KG1 (cell line): ENCODE measurements around the gene TUBA4A.
"Not testable (repeated sequence)": the region's sequence is repeated elsewhere in the genome, so short reads cannot be mapped to it uniquely, and the experiment has no call there.

Source experiments
- DNase-seq: peaks from one replicate; lab custom pipeline; 2025; lab: John Stamatoyannopoulos, UW

TUBA4A gene

GRCh38 chr2:219268294-219268693 is 14.6 kb upstream of the TUBA4A start:
- DNase-seq = no peak

GRCh38 chr2:219266886-219267285 is 13.2 kb upstream of the TUBA4A start:
- no peak for DNase-seq

- no peak for DNase-seq
Measured at GRCh38 chr2:219266232-219266631, 12.5 kb upstream of the TUBA4A start.

GRCh38 chr2:219261024-219261855 is 7.5 kb upstream of the TUBA4A start:
- DNase-seq = no peak

GRCh38 chr2:219258942-219259341 is 5.2 kb upstream of the TUBA4A start:
- DNase-seq = not testable (repeated sequence)

GRCh38 chr2:219254590-219255201 is 978 bp upstream of the TUBA4A start:
- peak; percentile 19 for DNase-seq

- DNase-seq = no peak
Measured at GRCh38 chr2:219252900-219253752, 592 bp downstream of the TUBA4A start, which contains the start of gene TUBA4B. Gene TUBA4B, plus strand, starts transcription at chr2:219253243. Its CDS starts 165 bp downstream, at chr2:219253408.

- no peak for DNase-seq
Measured at GRCh38 chr2:219252570-219252899, 1.2 kb downstream of the TUBA4A start.

GRCh38 chr2:219252084-219252483 is 1.6 kb downstream of the TUBA4A start:
- DNase-seq = no peak

- DNase-seq = no peak
Measured at GRCh38 chr2:219251656-219252055, 2.1 kb downstream of the TUBA4A start.

- DNase-seq = no peak
Measured at GRCh38 chr2:219250049-219250781, 3.5 kb downstream of the TUBA4A start.

GRCh38 chr2:219249203-219249980 is 4.3 kb downstream of the TUBA4A start:
- DNase-seq = no peak

GRCh38 chr2:219248845-219249202 is 4.9 kb downstream of the TUBA4A start:
- no peak for DNase-seq

GRCh38 chr2:219247678-219248642 is 5.8 kb downstream of the TUBA4A start:
- no peak for DNase-seq

GRCh38 chr2:219246559-219246958 is 7.2 kb downstream of the TUBA4A start:
- DNase-seq = no peak

- no peak for DNase-seq
Measured at GRCh38 chr2:219245899-219246230, 7.9 kb downstream of the TUBA4A start.

- peak; percentile 84 for DNase-seq
Measured at GRCh38 chr2:219245148-219245898, 8.4 kb downstream of the TUBA4A start, which contains the start of the genes GLB1L and STK16. Gene GLB1L, minus strand, starts transcription at chr2:219245444. Its CDS starts 1,871 bp downstream, at chr2:219243573. Gene STK16, plus strand, starts transcription at chr2:219245479. Its CDS starts 521 bp downstream, at chr2:219246000.

GRCh38 chr2:219244789-219245147 is 8.9 kb downstream of the TUBA4A start:
- no peak for DNase-seq

GRCh38 chr2:219243291-219243761 is 10.4 kb downstream of the TUBA4A start:
- DNase-seq = no peak
